ENCODE data around the gene FAM167B. TPM values are rescaled to one million over a fixed set of nuclear protein-coding genes. Genes with fewer than 3 reads are reported as not detected.

Gene FAM167B
- total and polyA plus RNA-seq, 10 donors = 0.54 to 2.7 (median 1.4) TPM; not detected in 1

DNA sequence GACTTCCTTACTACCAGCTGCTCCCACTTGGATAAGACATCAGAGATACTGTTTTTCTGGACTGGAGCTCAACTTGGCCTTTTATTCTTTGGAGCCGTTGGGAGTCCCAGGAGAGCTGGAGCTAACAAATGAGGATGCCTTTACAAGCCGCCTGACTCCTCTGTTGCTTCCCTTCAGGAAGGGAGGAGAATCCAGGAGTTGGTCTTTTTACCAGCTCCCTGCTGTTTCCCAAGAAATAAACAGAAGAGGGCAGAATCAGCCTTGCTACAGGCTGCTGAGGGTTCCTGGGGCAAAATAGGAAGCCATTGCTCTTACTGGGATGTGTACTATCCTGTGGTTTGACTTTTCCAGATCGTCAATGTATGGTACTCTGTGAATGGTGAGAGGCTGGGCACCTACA lies 23.3 kb upstream of the FAM167B start:
- Histone ChIP-seq H3K4me3 (peak overlapping the region in 3 of 8 donors; percentile 81 to 88 (median 82)), H3K36me3 (peaks cover 0 to 67% (median 44%) of the 10 kb centered on the region in 6 donors), H3K27me3 (replicated peaks in 1 of 7) (no peaks in the 10 kb centered on the region), H3K4me1 (peaks cover 21 to 60% (median 39%) of the 10 kb centered on the region in 6 donors), H3K27ac (peak overlapping the region in 2 of 8 donors; percentile 30 to 94), H3K9me3 (no peaks in the 10 kb centered on the region)
- intact Hi-C loops (cut with DNase I; ENCODE audit: low total_unique reads) = no loop called here
- WGBS, 5 donors = 69 to 98% (median 80%) methylated on average over 3 of the region's 3 CpGs
- TF ChIP-seq POLR2AphosphoS5 (IDR thresholded peaks at IDR 0.05) (no peak), POLR2A (IDR thresholded peaks at IDR 0.05) (no peak), CTCF (IDR thresholded peaks at IDR 0.05 in 8 of 11, conservative IDR thresholded peaks at IDR 0.05 in 3 of 11) (no peak)
- DNase-seq = no peak

DNA sequence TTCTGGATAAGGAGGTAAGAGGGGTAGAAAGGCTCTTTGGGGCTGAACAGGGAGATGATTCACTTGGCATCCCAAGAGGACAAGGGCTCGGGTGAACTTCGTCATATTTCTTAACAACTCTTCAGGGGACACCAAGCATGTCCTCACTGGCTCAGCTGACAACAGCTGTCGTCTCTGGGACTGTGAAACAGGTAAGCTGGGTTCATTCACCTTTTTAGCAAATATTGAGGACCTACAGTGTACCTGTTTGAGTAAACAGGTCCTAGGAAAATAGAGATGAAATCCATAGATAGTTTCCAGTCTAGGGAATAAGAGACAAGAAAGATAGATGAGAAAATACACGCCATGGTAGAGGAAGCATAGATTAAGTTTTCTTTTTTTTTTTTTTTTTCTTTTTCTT lies 22.7 kb upstream of the FAM167B start:
- Histone ChIP-seq H3K27ac (no peak overlapping the region), H3K27me3 (replicated peaks in 1 of 7) (no peaks in the 10 kb centered on the region), H3K4me3 (peak overlapping the region in 1 of 8 donors; percentile 88), H3K9me3 (no peaks in the 10 kb centered on the region), H3K36me3 (peaks cover 0 to 69% (median 50%) of the 10 kb centered on the region in 6 donors), H3K4me1 (peaks cover 21 to 60% (median 39%) of the 10 kb centered on the region in 6 donors)
- DNase-seq = no peak
- 90 to 98% (median 94%) methylated on average over 4 of the region's 4 CpGs for WGBS, 5 donors
- no peak for TF ChIP-seq POLR2A (IDR thresholded peaks at IDR 0.05)
- no peak for TF ChIP-seq CTCF (IDR thresholded peaks at IDR 0.05 in 8 of 11, conservative IDR thresholded peaks at IDR 0.05 in 3 of 11)
- TF ChIP-seq POLR2AphosphoS5 (IDR thresholded peaks at IDR 0.05) = no peak
- intact Hi-C loops (cut with DNase I; ENCODE audit: low total_unique reads) = no loop called here

- Histone ChIP-seq H3K36me3 (peaks cover 3 to 98% (median 84%) of the 10 kb centered on the region in 6 donors), H3K27ac (no peak overlapping the region), H3K27me3 (replicated peaks in 1 of 7) (no peaks in the 10 kb centered on the region), H3K9me3 (no peaks in the 10 kb centered on the region), H3K4me3 (no peak overlapping the region), H3K4me1 (peaks cover under 1 to 27% (median 10%) of the 10 kb centered on the region in 6 donors)
- intact Hi-C loops (cut with DNase I; ENCODE audit: low total_unique reads) = no loop called here
- WGBS, 5 donors = 84 to 93% (median 87%) methylated on average over 3 of the region's 3 CpGs
- no peak for DNase-seq
- no peak for TF ChIP-seq POLR2A (IDR thresholded peaks at IDR 0.05)
These were observed 18.3 kb upstream of the FAM167B start for GRCh38 chr1:32228771-32229170.

DNA sequence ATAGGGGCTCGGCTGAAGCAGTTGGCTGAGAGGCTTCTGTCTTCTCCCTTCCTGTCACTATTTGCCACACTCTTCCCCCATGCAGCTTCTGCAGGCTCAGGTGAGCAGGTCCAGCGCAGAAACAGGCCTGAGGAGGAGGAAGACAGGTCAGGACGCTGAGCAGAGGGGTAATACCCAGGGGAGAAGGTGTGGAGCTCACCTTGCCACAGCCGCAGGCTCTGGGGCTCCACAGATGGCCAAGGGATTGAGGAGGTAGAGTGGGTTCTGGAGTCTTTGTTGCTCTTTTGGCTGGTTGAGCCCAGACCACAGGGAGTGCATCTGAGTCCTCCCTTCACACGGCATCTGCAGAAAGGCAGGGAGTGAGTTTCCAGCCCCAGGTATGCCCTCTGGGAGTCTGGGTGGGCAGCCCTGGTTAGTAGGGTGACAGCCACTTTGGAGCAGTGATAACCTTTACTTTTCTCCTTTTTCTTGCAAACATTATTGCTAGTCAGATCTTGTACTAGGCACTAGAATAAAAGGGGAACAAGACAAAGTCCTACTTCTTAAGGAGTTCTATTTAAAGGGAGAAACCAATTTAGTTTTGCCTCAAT lies 15.1 kb upstream of the FAM167B start:
- TF ChIP-seq POLR2AphosphoS5 (IDR thresholded peaks at IDR 0.05) (peak; percentile 25 to 35 (median 26)), POLR2A (IDR thresholded peaks at IDR 0.05) (no peak)
- Histone ChIP-seq H3K9me3 (no peaks in the 10 kb centered on the region), H3K27ac (peak overlapping the region in 1 of 8 donors; percentile 7), H3K4me3 (no peak overlapping the region), H3K36me3 (peaks cover 3 to 78% (median 57%) of the 10 kb centered on the region in 6 donors), H3K4me1 (peaks cover 0 to 5% (median 0%) of the 10 kb centered on the region in 6 donors), H3K27me3 (replicated peaks in 1 of 7) (no peaks in the 10 kb centered on the region)
- intact Hi-C loops (cut with DNase I; ENCODE audit: low total_unique reads) = no loop called here
- WGBS, 5 donors = 85 to 95% (median 89%) methylated on average over 5 of the region's 5 CpGs
- DNase-seq = no peak

- intact Hi-C loops (cut with DNase I; ENCODE audit: low total_unique reads) = no loop called here
- Histone ChIP-seq H3K4me3 (no peak overlapping the region), H3K27ac (no peak overlapping the region), H3K27me3 (replicated peaks in 1 of 7) (no peaks in the 10 kb centered on the region), H3K36me3 (peaks cover 3 to 70% (median 49%) of the 10 kb centered on the region in 6 donors), H3K9me3 (no peaks in the 10 kb centered on the region), H3K4me1 (peaks cover 0 to 5% (median 0%) of the 10 kb centered on the region in 6 donors)
- 92 to 97% (median 96%) methylated on average over 8 of the region's 8 CpGs for WGBS, 5 donors
- no peak for DNase-seq
- TF ChIP-seq CTCF (IDR thresholded peaks at IDR 0.05 in 8 of 11, conservative IDR thresholded peaks at IDR 0.05 in 3 of 11) = no peak
- TF ChIP-seq POLR2A (IDR thresholded peaks at IDR 0.05) = no peak
- TF ChIP-seq POLR2AphosphoS5 (IDR thresholded peaks at IDR 0.05) = no peak
These were observed 14.3 kb upstream of the FAM167B start for GRCh38 chr1:32232558-32233304.
